ENCODE data around the gene PDX1.

Gene PDX1

GRCh38 chr13:27907121-27907787, 12.5 kb upstream of the PDX1 start:
- TF ChIP-seq CTCF (IDR thresholded peaks at IDR 0.05; ENCODE audit: low read depth, low read length, missing control alignments), result no peak

DNA sequence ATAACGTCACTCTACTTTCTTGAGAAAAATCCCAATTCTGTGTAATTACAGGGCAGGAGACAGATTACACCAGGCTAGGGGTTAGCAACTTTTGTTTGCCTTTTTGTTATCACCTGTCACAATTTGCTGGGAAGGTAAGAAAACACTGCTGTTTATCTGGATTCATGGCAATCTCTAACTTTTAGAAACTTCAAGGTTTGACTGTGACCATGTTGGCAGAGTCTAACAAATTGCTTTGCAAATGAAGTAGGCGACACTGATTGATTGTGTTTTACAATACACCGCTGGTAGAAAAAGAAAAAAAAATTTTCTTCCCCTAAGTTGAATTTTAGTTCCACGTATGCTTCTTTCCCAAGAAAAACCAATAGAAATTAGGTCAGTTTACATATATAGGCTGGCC, 10.4 kb upstream of the PDX1 start:
- no peak for DNase-seq (ENCODE audit: low read depth)
- H3K4me3 ChIP-seq (ENCODE audit: low read depth, low read length), result no peak overlapping the region
- TF ChIP-seq CTCF (IDR thresholded peaks at IDR 0.05; ENCODE audit: low read depth, low read length, missing control alignments), result no peak

More at GRCh38 chr13:27907121-27907787, 12.5 kb upstream of the PDX1 start:
- no peak overlapping the region for H3K4me3 ChIP-seq (ENCODE audit: low read depth, low read length)
- DNase-seq (ENCODE audit: low read depth), result no peak

DNA sequence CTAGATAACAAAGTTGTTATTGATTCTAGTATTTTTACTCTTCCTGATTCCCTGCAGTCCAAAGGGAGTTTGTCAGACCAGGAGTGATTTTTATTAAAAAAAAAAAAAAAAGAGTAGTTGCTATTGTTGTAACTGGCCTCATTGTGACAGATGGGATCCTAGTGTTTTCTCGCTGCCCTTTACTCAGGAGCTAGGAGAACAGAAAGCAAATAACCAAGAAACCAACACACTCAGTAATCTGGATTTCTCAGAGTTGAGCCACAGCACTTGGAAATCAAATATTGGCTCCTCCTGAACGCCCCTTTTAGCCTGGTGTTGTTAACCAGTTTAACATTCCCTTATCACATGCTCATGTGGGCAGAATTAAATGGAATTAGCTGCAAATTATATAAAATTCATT, 8.3 kb upstream of the PDX1 start:
- DNase-seq (ENCODE audit: low read depth), result no peak
- no peak for TF ChIP-seq CTCF (IDR thresholded peaks at IDR 0.05; ENCODE audit: low read depth, low read length, missing control alignments)

DNA sequence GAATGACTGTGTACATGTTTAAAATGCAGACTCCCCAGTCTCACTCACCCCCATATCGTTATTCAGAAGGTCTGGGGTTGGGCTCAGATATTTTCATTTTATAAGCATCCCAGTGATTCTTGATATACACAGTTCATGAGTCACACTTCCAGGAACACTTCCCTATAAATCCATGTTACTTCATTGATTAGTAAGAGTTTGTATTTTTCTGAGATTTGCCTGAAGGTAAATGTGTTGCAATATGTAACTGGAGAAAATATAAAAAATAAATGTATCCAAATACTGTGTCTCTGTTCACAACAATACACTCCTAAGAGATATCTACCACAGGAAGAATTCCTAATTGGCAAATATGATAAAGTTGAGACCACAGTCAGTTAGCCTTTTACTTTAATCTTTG, 6.6 kb upstream of the PDX1 start:
- no peak overlapping the region for H3K4me3 ChIP-seq (ENCODE audit: low read depth, low read length)
- DNase-seq (ENCODE audit: low read depth), result no peak
- no peak for TF ChIP-seq CTCF (IDR thresholded peaks at IDR 0.05; ENCODE audit: low read depth, low read length, missing control alignments)

More for the DNA sequence above, 8.3 kb upstream of the PDX1 start:
- no peak overlapping the region for H3K4me3 ChIP-seq (ENCODE audit: low read depth, low read length)

DNA sequence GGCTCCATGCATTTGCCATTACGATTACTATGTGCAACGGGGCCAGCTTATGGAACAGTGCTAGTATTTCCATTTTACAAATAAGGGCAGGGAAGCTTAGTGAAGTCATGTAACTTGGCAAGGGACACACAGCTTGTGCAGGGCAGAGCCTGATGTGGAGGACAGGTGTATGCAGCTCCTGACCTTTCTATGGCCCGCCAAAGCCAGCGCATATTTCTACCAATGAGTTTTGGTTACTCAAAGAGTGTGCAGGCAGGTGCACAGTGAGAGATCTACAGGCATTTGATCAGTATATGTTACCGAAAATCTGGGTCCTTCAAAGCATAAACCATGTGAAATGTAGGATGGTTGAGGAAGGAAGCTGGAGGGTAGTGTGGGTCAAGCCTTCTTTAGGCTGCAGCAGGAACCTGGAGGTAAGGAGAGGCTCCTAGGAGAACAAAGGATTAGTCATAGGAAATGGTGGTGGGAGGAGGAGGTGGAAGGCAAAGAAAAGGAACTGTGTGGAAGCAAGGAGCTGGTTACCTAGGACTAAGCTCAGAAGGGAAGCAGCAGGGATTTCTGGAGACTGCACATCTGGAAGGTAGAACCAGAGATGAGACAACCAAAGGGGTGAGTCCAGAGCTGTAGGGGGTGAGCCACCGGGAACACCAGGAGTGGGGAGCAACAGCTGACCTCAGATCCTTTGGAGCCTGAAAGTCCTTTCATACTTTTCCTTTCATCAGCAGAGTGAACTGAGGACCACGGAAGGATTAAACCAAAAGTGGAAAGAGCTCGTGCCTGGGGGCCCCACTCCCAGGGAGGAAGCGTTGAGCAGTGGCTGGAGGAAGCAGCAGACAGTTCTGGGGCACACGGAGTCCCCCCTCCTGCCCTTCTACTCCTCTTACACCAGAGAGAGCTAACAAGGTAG, 4.2 kb upstream of the PDX1 start:
- no peak for DNase-seq (ENCODE audit: low read depth)
- TF ChIP-seq CTCF (IDR thresholded peaks at IDR 0.05; ENCODE audit: low read depth, low read length, missing control alignments), result no peak
- no peak overlapping the region for H3K4me3 ChIP-seq (ENCODE audit: low read depth, low read length)

DNA sequence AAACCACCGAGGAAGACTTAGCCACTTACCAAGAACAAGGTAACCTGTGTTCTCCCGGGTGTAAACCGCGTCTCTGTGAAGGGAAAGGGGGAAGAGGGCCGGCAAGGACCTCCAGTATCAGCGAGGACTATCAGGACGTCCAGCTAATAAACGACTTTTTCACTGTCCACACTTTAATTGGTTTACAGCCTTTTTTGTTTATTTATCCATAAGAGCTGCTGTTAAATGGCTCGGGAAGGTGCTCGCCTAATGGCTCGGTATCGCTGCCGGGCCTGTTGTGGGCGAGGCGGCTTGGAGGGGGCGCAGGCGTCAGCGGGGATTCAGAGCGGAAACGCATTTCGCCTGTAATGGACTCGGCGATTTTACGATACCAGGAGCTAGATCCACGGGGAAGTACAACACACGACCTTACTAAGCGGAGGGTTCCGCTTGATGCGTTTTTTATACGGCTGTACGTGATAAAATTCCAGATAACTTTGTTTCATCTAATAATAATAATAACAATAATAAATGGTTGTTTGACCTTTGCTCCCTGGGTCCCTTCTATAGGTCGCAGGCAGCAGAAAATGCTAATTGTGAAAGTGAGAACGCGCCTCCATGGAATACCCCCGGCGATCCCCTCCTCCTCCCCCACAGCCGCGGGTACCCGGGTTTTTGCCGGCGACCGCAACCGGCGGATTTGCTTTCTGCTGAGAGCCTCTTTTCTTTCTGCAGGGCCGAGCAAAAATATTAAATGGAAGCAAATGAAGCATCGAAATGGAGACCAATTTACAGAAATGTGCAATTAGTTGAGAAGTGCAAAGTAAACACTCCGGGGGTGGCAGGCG, 2.5 kb upstream of the PDX1 start:
- no peak for DNase-seq (ENCODE audit: low read depth)
- no peak for TF ChIP-seq CTCF (IDR thresholded peaks at IDR 0.05; ENCODE audit: low read depth, low read length, missing control alignments)
- no peak overlapping the region for H3K4me3 ChIP-seq (ENCODE audit: low read depth, low read length)
